ENCODE results near the gene ZNF121.

Gene ZNF121

GRCh38 chr19:9535934-9536333, 48.4 kb downstream of the ZNF121 start:
- H3K27ac ChIP-seq, result no peak overlapping the region
- TF ChIP-seq, protein P1, sequence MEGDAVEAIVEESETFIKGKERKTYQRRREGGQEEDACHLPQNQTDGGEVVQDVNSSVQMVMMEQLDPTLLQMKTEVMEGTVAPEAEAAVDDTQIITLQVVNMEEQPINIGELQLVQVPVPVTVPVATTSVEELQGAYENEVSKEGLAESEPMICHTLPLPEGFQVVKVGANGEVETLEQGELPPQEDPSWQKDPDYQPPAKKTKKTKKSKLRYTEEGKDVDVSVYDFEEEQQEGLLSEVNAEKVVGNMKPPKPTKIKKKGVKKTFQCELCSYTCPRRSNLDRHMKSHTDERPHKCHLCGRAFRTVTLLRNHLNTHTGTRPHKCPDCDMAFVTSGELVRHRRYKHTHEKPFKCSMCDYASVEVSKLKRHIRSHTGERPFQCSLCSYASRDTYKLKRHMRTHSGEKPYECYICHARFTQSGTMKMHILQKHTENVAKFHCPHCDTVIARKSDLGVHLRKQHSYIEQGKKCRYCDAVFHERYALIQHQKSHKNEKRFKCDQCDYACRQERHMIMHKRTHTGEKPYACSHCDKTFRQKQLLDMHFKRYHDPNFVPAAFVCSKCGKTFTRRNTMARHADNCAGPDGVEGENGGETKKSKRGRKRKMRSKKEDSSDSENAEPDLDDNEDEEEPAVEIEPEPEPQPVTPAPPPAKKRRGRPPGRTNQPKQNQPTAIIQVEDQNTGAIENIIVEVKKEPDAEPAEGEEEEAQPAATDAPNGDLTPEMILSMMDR (IDR thresholded peaks at IDR 0.05), result no peak
- no peak for TF ChIP-seq ZFX (IDR thresholded peaks at IDR 0.05; ENCODE audit: borderline replicate concordance)

DNA sequence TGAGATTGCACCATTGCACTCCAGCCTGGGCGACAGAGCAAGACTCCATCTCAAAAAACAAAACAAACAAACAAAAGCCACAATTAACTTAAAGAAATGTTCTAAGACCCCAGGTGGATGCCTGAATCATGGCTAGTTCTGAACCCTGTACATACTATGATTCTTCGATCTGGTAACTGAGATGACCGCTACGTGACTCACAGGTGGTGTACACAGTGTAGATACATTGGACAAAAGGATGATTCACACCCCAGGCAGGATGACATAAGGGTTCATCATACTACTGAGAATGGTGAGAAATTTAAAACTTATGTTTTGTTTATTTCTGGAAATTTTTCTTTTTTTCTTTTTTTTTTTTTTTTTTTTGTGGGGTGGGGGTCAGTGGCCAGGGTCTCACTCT, 52.4 kb downstream of the ZNF121 start:
- H3K27ac ChIP-seq, result no peak overlapping the region
- TF ChIP-seq, protein P1 (IDR thresholded peaks at IDR 0.05), result no peak
- TF ChIP-seq ZFX (IDR thresholded peaks at IDR 0.05; ENCODE audit: borderline replicate concordance), result no peak

DNA sequence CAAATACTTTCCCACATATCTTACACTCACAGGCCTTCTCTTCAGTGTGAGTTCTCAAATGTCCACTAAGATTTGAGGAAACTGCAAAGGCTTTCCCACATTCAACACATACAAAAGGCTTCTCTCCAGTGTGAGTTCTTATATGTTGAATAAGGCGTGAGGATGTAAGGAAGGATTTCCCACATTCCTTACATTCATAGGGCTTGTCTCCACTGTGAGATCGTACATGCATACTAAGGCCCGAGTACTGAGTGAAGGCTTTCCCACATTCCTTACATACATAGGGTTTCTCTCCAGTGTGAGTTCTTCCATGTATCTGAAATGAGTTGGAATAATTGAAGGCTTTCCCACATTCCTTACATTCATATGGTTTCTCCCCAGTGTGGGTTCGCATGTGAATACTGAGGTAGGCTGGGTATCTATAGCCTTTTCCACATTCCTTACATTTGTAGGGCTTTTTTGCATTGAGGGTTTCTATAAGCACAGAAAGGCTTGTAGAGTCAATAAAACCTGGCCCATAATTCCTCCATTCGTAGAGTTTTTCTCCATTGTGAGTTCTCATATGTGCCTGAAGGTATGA, 55.5 kb downstream of the ZNF121 start:
- no peak for TF ChIP-seq ZFX (IDR thresholded peaks at IDR 0.05; ENCODE audit: borderline replicate concordance)

GRCh38 chr19:9523885-9524474, 60.3 kb downstream of the ZNF121 start:
- no peak overlapping the region for H3K27ac ChIP-seq
- TF ChIP-seq, protein P1 (IDR thresholded peaks at IDR 0.05), result no peak
- TF ChIP-seq ZFX (IDR thresholded peaks at IDR 0.05; ENCODE audit: borderline replicate concordance), result no peak

More for the DNA sequence above, 55.5 kb downstream of the ZNF121 start:
- no peak overlapping the region for H3K27ac ChIP-seq
